ENCODE measurements around the gene DISP2.

Gene DISP2

DNA sequence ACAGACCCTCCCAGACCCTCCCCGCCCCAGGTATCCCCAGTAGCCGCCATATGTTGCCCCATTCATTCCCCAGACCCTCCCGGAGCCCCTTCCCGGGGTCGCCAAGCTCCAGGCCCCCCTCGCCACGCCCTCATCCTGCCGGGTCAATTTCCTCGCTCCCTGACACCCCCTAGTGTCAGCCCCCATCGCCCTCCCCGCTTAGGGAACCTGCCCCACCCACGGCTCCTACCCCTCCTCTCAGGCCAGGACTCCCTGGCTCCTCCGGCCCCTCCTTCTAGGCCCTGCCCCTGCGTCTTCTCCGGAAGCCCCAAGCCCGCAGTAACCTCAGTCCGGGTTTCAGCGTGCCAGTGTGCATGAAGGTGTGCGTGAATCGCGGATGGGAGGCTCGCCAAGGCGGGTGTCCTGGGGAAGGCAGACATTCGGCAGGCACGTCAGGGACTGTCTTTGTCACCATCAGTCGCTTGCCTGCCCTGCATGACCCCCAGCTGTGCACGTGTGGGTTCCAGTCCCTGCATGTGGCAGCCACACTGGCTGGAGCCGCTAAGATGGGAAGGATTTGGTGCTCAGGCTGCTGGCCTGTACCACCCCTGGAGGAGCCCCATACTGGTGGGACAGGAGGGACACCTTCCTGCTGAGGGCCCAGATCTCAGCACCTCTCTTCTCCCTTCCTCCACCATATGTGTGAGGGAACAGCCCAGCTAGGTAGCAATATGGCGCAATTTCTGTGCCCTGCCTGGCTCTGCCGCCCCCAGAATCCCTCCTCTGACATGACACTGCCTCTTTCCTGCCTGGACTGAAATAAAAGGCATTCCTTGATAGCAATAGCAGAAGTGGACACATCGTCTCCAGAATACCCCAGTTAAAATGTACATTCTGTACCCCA, 693 bp downstream of the DISP2 start:
- in situ Hi-C loops (cut with MboI; ENCODE audit: low sequenced_read_pairs) = no loop called here

DNA sequence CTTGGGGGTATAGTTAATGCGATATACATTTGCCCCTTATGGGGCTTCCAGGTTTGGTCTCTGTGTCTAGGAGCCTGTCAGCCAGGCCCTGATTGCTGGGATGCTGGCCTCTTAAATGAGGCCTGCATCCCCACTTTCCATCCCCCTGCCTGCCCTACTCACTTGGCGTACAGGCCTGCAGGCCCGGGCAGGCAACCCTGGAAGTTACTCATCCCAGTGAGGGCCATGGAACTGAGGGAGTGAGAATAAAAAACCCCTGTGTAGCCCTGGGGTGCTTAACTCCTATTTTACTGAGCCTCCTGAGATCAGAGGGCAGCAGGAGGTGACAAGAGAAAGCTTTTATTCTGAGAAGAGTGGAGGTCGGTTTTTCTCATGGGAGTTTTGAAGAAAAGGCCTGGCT, 2.0 kb downstream of the DISP2 start:
- in situ Hi-C loops (cut with MboI; ENCODE audit: low sequenced_read_pairs) = no loop called here

DNA sequence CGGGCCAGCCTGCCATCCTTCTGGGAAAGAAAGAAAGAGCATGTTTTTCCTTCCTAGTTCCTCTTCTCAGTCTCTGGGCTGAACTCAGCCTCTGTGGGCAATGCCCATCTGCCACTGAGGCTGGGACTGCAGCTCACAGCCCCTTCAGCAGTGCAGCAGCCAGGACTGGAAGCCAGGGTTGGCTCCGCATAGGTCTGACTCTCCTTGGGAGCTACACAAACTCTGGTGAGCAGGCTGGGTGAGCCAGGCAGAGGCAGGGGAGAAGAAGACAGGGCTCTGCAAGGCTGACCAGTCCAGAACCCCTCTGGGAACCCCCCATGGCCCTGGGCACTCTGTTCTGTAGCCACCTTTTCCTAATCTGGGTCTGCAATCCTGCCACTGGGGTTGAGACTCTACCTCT, 3.6 kb downstream of the DISP2 start:
- in situ Hi-C loops (cut with MboI; ENCODE audit: low sequenced_read_pairs) = no loop called here

GRCh38 chr15:40363611-40364010, 5.6 kb downstream of the DISP2 start:
- in situ Hi-C loops (cut with MboI; ENCODE audit: low sequenced_read_pairs) = no loop called here

- in situ Hi-C loops (cut with MboI; ENCODE audit: low sequenced_read_pairs) = no loop called here
Observed at GRCh38 chr15:40364251-40364650, 6.2 kb downstream of the DISP2 start.

- in situ Hi-C loops (cut with MboI; ENCODE audit: low sequenced_read_pairs) = no loop called here
Observed at GRCh38 chr15:40365016-40365415, 7.0 kb downstream of the DISP2 start.

DNA sequence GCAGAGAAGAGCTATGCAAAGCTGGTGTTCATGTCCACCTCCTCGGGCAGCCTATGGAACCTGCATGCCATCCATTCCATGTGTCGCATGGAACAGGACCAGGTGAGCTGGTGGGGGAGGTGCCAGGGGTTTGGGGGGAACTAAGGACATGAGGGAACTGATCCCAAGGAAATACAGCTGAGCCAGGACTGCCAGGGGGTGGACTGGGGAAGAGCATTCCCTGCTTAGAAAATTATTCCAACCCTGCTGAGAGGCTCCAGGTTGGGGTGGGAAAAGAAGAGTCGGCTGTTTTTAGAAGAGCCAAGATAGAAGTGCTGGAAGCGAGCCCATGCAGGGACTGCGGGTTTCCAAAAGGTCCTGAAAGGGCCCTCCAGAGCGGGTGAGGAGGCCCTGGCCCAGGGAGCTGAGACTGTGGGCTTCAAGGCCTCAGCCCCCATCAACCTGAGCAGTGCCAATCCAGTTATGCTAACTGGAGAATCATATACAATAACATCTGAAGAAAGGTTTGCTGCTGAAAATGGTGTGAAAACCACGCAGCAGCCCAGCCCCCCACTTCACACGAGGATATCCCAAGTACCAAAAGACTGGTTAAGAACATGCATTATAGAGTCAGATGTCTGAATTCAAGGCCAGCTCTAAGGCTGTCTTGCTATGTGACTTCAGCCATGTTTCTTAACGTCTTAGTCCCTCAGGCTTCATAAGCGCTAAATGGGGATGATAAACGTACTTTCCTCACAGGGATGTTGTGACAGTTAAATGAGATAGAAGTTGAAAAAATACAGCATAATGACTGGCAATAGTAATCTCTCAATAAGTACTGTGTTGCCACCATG, 7.8 kb downstream of the DISP2 start:
- in situ Hi-C loops (cut with MboI; ENCODE audit: low sequenced_read_pairs) = no loop called here

GRCh38 chr15:40366457-40367370, 8.7 kb downstream of the DISP2 start:
- in situ Hi-C loops (cut with MboI; ENCODE audit: low sequenced_read_pairs) = no loop called here

GRCh38 chr15:40367371-40367685, 9.3 kb downstream of the DISP2 start:
- in situ Hi-C loops (cut with MboI; ENCODE audit: low sequenced_read_pairs) = no loop called here

DNA sequence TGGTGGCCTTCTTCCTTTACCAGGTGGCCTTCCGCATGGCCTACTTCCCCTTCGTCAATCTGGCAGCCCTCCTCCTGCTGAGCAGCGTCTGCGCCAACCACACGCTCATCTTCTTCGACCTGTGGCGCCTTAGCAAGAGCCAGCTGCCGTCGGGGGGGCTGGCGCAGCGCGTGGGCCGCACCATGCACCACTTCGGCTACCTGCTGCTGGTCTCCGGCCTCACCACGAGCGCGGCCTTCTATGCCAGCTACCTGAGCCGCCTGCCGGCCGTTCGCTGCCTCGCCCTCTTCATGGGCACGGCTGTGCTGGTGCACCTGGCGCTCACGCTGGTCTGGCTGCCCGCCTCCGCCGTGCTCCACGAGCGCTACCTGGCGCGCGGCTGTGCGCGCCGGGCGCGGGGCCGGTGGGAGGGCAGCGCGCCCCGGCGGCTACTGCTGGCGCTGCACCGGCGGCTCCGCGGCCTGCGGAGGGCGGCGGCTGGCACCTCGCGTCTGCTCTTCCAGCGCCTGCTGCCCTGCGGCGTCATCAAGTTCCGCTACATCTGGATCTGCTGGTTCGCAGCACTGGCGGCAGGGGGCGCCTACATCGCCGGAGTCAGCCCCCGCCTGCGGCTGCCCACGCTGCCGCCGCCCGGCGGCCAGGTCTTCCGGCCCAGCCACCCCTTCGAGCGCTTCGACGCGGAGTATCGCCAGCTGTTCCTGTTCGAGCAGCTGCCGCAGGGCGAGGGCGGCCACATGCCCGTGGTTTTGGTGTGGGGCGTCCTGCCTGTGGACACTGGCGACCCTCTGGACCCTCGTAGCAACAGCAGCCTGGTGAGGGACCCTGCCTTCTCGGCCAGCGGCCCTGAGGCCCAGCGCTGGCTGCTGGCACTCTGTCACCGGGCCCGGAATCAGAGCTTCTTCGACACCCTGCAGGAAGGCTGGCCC, 9.9 kb downstream of the DISP2 start:
- in situ Hi-C loops (cut with MboI; ENCODE audit: low sequenced_read_pairs) = no loop called here

DNA sequence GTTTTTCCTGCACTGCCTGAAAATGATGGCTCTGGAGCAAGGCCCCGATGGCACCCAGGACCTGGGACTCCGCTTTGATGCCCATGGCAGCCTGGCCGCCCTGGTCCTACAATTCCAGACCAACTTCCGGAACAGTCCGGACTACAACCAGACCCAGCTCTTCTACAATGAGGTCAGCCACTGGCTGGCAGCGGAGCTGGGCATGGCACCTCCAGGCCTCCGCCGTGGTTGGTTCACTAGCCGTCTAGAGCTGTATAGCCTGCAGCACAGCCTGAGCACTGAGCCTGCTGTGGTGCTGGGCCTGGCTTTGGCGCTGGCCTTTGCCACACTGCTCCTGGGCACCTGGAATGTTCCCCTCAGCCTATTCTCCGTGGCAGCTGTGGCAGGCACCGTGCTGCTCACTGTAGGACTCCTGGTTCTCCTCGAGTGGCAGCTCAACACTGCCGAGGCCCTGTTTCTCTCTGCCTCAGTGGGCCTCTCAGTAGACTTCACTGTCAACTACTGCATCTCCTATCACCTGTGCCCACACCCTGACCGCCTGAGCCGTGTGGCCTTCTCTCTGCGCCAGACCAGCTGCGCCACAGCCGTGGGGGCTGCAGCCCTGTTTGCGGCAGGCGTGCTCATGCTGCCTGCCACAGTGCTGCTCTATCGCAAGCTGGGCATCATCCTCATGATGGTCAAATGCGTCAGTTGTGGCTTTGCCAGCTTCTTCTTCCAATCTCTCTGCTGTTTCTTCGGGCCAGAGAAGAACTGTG, 10.9 kb downstream of the DISP2 start:
- in situ Hi-C loops (cut with MboI; ENCODE audit: low sequenced_read_pairs) = no loop called here

DNA sequence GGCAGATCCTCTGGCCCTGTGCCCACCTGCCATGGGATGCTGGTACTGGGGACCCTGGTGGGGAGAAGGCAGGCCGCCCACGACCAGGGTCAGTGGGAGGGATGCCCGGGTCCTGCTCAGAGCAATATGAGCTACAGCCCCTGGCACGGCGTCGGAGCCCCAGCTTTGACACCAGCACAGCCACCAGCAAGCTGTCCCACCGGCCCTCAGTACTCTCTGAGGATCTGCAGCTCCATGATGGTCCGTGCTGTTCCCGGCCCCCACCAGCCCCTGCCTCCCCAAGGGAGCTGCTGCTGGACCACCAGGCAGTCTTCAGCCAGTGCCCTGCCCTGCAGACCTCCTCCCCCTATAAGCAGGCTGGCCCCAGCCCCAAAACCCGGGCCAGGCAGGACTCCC, 11.5 kb downstream of the DISP2 start:
- in situ Hi-C loops (cut with MboI; ENCODE audit: low sequenced_read_pairs) = no loop called here

GRCh38 chr15:40369971-40370370, 12.0 kb downstream of the DISP2 start:
- in situ Hi-C loops (cut with MboI; ENCODE audit: low sequenced_read_pairs) = no loop called here

- in situ Hi-C loops (cut with MboI; ENCODE audit: low sequenced_read_pairs) = no loop called here
Observed at GRCh38 chr15:40372981-40373380, 15.0 kb downstream of the DISP2 start.

DNA sequence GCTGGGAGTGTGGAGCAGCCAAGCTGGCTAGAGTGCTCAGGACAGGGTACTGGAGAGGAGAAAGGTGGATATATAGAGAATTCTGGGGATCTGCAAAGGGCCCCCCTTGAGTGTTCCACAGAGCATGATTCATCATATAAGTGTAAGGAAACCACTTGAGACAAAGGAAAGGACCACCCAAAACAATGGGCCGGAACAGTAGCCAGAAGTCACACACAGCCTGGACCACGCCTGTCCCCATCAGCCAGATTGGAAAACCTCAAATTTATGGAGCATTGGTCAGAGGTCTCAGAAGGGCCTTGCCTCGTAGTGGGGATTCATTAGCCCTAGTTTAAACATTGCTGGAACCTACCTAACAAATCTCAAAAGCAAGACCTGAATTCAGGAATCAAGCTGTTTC, 19.6 kb downstream of the DISP2 start:
- in situ Hi-C loops (cut with MboI; ENCODE audit: low sequenced_read_pairs) = no loop called here

DNA sequence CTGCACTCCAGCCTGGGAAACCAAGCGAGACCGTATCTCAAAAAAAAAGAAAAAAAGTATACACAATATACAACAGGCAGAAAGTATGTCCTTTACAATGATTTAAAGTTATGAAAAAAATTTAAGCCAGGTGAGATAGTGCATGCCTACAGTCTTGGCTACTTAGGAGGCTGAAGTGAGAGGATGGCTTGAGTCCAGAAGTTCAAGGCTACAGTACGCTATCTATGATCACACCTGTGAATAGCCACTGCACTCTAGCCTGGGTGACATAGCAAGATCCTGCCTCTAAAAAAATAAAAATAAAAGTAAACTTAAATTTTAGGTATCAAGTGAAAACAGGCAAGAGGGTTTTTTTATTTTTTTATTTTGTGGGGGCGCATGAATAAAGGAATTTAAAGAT, 21.4 kb downstream of the DISP2 start:
- in situ Hi-C loops (cut with MboI; ENCODE audit: low sequenced_read_pairs) = no loop called here

- in situ Hi-C loops (cut with MboI; ENCODE audit: low sequenced_read_pairs) = no loop called here
Observed at GRCh38 chr15:40379853-40380252, 21.8 kb downstream of the DISP2 start.

DNA sequence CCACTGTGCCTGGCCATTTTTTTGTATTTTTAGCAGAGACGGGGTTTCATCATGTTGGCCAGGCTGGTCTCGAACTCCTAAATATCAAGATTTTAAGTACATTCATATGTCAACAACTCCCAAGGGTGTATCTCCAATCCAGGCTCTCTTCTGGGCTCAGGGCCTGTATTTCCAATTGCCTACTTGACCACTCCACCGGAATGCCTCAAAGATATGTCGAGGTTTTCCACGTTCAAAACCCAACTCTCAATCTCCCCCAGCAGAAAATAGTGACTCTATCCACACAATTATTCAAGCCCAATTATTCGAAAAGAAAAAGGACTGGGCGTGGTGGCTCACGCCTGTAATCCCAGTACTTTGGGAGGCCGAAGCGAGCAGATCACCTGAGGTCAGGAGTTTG, 22.6 kb downstream of the DISP2 start:
- in situ Hi-C loops (cut with MboI; ENCODE audit: low sequenced_read_pairs) = no loop called here

DNA sequence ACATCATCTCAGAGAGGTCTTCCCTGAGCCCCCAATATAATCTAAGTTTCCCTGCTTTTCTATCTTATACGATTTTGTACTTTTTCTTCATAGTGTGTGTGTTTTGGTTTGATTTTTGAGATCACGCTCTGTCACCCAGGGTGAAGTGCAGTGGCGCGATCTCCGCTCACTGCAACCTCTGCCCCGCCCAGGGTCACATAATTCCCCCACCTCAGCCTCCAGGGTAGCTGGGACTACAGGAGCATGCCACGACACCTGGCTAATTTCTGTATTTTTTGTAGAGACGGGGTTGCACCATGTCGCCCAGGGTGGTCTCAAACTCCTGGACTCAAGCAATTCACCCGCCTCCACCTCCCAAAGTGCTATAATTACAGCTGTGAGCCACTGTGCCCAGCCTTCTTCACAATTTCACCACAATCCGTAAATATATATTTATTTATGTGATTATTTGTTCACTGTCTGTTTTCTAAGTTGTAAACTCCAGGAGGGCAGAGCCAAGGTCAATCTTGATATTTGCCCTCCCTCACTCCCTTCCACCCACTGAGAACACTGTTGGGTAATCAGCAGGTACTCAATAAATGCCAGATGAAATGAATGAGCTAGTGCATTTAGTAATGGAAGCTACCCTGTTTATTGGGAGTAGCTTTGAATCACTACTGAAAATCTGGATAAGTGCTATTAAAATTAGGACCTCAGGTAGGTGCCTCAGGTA, 24.0 kb downstream of the DISP2 start:
- in situ Hi-C loops (cut with MboI; ENCODE audit: low sequenced_read_pairs) = no loop called here
